ENCODE results near the gene PDE3A.

PDE3A gene

GRCh38 chr12:20695232-20695631 is 326.9 kb downstream of the PDE3A start, which contains the start of gene SLCO1C1:
SLCO1C1 (plus strand) TSS chr12:20695332; CDS start chr12:20699577, 4,245 bp downstream.
- TF ChIP-seq CTCF (conservative IDR thresholded peaks at IDR 0.05), result no peak
- no peak within 1 kb of the TSS for H3K27ac ChIP-seq

- no peak for TF ChIP-seq CTCF (conservative IDR thresholded peaks at IDR 0.05)
- no peak overlapping the region for H3K27ac ChIP-seq
Measured at GRCh38 chr12:20696181-20696905, 328.0 kb downstream of the PDE3A start.

GRCh38 chr12:20701106-20701505 is 332.8 kb downstream of the PDE3A start:
- TF ChIP-seq CTCF (conservative IDR thresholded peaks at IDR 0.05), result no peak
- peak overlapping the region; percentile 19; the same call in 1 of the 2 replicates for H3K27ac ChIP-seq

GRCh38 chr12:20704860-20705259 is 336.5 kb downstream of the PDE3A start:
- TF ChIP-seq CTCF (conservative IDR thresholded peaks at IDR 0.05), result no peak
- H3K27ac ChIP-seq, result no peak overlapping the region

GRCh38 chr12:20711846-20712245 is 343.5 kb downstream of the PDE3A start:
- no peak overlapping the region for H3K27ac ChIP-seq
- TF ChIP-seq CTCF (conservative IDR thresholded peaks at IDR 0.05), result no peak

GRCh38 chr12:20716037-20716436 is 347.7 kb downstream of the PDE3A start:
- H3K27ac ChIP-seq, result peak overlapping the region; percentile 44
- TF ChIP-seq CTCF (conservative IDR thresholded peaks at IDR 0.05), result peak; percentile 65

GRCh38 chr12:20716985-20717384 is 348.6 kb downstream of the PDE3A start:
- H3K27ac ChIP-seq, result peak overlapping the region; percentile 44; the same call in 1 of the 2 replicates
- no peak for TF ChIP-seq CTCF (conservative IDR thresholded peaks at IDR 0.05)
